H1 (cell line): ENCODE results near the gene ARRB1. TPM values are rescaled to one million over a fixed set of nuclear protein-coding genes. Genes with fewer than 3 reads are reported as not detected.

Experiments used
- JUN ChIP-seq: IDR thresholded peaks from 2 replicates; pipeline ENCODE4 v1.6.1; 2011; ENCODE audit warnings: low read depth, mild to moderate bottlenecking, improper control_type of control experiment, low read length
- polyA plus RNA-seq, 7 experiments: library from polyadenylated mRNA; depleted of rRNA in 3 of 7; stranded (reverse) in 5 of 7; unstranded in 2 of 7; fragments of >200 nt in 5 of 7; fragments of 200-250 nt in 2 of 7; gene quantifications; 1 replicate in 5 of 7; 2 replicates in 1 of 7; 4 replicates in 1 of 7; pipeline versions ENCODE4 v1.2.1 to v1.2.3, GENCODE V29; 2011 to 2013; ENCODE audit warnings: missing spikeins in 2 of 7, mixed read lengths in 2 of 7
- total RNA-seq: library from RNA; stranded (reverse); fragmentation: NEBNext Ultra II Directional; extraction: Animal tissue kit (Norgen Biotek cat#: 25700); gene quantifications from 2 replicates; pipeline ENCODE4 v1.2.1, GENCODE V29; 2021

Gene ARRB1
- total and polyA plus RNA-seq, 2 of the 8 experiments (the other 6 are each of a cell fraction or from before 2014, with no cell fraction given), result 9.4 to 31.8 TPM

DNA sequence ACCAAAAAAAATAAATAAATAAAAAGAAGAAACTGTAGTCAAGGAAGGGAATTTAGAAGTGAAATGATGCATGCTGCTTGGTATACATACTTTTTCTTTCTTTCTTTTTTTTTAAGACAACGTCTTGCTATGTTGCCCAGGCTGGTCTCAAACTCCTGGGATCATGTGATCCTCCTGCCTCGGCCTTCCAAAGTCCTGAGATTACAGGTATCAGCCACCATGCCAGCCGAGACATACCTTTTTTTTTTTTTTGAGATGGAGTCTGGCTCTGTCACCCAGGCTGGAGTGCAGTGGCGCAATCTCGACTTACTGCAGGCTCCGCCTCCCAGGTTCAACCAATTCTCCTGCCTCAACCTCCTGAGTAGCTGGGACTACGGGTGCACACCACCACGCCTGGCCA is 21.7 kb upstream of the ARRB1 start (continued):
- TF ChIP-seq JUN, result no peak
